ENCODE measurements around the gene CSDE1.

The CSDE1 gene

DNA sequence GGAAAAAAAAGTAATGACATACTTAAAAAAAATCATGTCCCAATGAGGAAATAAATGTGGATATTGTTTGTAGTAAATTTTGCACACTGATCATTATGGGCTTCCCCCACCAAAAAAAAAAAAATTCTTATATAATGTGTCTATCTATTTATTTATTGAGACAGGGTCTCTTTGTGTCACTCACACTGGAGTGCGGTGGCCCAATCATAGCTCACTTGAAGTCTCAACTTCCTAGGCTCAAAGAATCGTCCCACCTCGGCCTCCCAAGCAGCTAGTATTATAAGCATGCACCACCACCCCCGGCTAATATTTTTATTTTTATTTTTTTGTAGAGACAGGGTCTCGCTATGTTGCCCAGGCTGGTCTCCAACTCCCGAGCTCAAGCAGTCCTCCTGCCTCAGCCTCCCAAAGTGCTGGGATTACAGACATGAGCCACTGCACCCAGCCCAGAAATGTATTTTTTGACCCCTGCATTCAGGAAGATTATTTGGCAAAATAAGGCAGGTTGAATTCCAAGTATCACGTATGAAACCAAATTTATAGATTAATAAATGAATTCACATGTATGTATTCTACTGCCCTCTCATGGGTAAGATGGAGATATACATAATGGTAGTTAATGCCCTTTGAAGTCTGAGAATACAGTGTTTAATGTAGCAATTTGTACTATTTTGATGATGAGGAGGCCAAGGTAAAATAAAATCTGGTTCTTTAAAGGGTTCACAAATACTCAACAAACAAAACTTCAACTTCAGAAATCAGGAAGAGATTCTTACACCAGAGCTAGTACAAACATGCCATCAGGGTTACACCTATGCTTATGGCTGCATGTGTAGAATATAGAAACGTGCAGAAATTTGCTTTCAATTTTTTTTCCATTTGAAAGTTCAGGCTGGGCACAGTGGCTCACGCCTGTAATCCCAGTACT is 86.5 kb downstream of the CSDE1 start:
- H3K36me3 ChIP-seq (ENCODE audit: low read depth), result no peaks in the 10 kb centered on the region
- DNase-seq (ENCODE audit: low spot score), result no peak
- no peaks in the 10 kb centered on the region for H3K9me3 ChIP-seq (ENCODE audit: severe bottlenecking)
- H3K4me1 ChIP-seq (ENCODE audit: insufficient read depth, poor library complexity, severe bottlenecking), result peaks cover 9% of the 10 kb centered on the region
- TF ChIP-seq, protein P1, sequence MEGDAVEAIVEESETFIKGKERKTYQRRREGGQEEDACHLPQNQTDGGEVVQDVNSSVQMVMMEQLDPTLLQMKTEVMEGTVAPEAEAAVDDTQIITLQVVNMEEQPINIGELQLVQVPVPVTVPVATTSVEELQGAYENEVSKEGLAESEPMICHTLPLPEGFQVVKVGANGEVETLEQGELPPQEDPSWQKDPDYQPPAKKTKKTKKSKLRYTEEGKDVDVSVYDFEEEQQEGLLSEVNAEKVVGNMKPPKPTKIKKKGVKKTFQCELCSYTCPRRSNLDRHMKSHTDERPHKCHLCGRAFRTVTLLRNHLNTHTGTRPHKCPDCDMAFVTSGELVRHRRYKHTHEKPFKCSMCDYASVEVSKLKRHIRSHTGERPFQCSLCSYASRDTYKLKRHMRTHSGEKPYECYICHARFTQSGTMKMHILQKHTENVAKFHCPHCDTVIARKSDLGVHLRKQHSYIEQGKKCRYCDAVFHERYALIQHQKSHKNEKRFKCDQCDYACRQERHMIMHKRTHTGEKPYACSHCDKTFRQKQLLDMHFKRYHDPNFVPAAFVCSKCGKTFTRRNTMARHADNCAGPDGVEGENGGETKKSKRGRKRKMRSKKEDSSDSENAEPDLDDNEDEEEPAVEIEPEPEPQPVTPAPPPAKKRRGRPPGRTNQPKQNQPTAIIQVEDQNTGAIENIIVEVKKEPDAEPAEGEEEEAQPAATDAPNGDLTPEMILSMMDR (IDR thresholded peaks at IDR 0.05; ENCODE audit: poor library complexity, severe bottlenecking), result peak; percentile 87
- ATAC-seq (ENCODE audit: low read depth), result no peak
- no peaks in the 10 kb centered on the region for H3K27me3 ChIP-seq (ENCODE audit: insufficient read depth, poor library complexity, severe bottlenecking)
- peak overlapping the region; percentile 82 for H3K27ac ChIP-seq (ENCODE audit: poor library complexity, severe bottlenecking)
- H3K4me3 ChIP-seq (ENCODE audit: severe bottlenecking), result peak overlapping the region; percentile 66

DNA sequence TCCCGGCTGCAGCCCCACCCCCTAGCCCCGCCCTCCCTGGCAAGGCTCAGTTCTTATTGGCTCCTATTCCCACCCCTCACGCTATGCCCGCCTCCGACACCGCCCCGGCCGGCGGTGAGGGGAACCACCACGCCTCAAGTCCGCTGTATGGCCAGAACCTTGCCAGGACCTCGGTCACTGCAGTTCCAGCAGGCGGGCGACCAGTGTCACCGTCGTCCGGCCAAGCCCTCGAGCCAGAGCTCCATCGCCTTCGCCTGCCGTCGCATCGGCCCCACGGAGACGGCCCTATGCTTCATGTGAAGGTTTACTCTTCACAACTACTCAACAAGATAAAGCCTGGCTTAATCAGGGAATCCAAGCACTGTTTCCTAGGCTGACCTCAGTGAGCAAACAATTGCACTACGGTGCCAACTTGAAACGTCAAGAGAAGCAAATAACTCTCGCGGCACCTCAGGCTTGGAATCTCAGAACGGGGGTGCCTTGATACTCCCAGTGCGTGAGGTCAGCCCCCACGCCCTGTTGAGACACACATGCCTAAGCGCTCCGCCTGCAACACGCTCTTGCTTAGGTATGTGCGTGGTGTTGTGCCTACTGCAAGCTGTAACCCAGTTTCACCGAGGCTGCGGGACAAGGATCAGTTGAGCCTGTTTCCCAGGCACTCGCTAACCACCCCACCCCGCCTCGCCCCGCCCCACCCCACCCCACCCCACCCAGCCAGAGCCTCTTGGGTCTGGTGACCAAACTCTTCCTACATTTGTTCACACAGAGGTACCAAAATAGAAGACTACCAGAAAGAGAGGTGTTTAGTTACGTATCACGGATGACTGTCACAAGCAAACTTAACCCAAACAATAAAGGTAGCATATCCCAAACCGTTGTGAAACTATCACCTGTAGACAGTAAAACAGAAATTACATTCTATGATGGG is 87.4 kb downstream of the CSDE1 start:
- no peaks in the 10 kb centered on the region for H3K27me3 ChIP-seq (ENCODE audit: insufficient read depth, poor library complexity, severe bottlenecking)
- H3K4me3 ChIP-seq (ENCODE audit: severe bottlenecking), result peak overlapping the region; percentile 66
- TF ChIP-seq, protein P1 (IDR thresholded peaks at IDR 0.05; ENCODE audit: poor library complexity, severe bottlenecking), result no peak
- H3K4me1 ChIP-seq (ENCODE audit: insufficient read depth, poor library complexity, severe bottlenecking), result peaks cover 9% of the 10 kb centered on the region
- ATAC-seq (ENCODE audit: low read depth) (peak; percentile 90), DNase-seq (ENCODE audit: low spot score) (peak; percentile 92)
- H3K36me3 ChIP-seq (ENCODE audit: low read depth), result no peaks in the 10 kb centered on the region
- peak overlapping the region; percentile 82 for H3K27ac ChIP-seq (ENCODE audit: poor library complexity, severe bottlenecking)
- H3K9me3 ChIP-seq (ENCODE audit: severe bottlenecking), result no peaks in the 10 kb centered on the region

DNA sequence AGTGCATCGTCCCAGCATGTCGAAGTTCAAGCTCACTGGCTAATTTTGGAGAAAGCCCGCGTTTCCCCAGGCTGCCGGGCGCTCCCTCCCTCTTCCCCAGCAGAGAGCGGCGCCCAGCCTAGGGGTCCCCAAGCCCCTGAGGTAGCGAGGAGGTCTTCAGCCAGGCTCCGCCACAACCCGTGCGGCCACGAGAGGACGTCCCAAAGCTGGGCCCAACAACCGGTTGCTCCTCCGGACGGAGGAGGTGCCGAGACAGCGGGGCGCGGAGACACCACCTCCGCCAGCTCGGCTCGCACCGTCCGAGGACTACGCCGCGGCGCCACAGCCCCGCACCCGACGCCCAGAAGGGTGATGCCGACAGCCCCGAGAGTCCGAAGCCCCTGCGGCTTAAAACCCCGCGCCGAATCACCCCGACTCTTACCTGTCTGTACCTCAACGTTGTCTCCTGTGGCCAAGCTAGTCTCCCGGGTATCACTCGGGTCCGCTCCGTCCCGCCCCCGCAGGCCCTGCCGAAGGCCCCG is 88.2 kb downstream of the CSDE1 start, which contains the start of gene DENND2C:
DENND2C (minus strand) TSS at position 488 of the 521 bp plus-strand sequence. CDS start 44,065 bp downstream, outside the sequence.
- Histone ChIP-seq H3K4me1 (ENCODE audit: insufficient read depth, poor library complexity, severe bottlenecking) (peaks cover 9% of the 10 kb centered on the region), H3K36me3 (ENCODE audit: low read depth) (no peaks in the 10 kb centered on the region), H3K27me3 (ENCODE audit: insufficient read depth, poor library complexity, severe bottlenecking) (no peaks in the 10 kb centered on the region), H3K9me3 (ENCODE audit: severe bottlenecking) (no peaks in the 10 kb centered on the region), H3K4me3 (ENCODE audit: severe bottlenecking) (peak within 1 kb of the TSS; percentile 66), H3K27ac (ENCODE audit: poor library complexity, severe bottlenecking) (peak within 1 kb of the TSS; percentile 82)
- ATAC-seq (ENCODE audit: low read depth) (peak; percentile 61), DNase-seq (ENCODE audit: low spot score) (no peak)
- TF ChIP-seq, protein P1 (IDR thresholded peaks at IDR 0.05; ENCODE audit: poor library complexity, severe bottlenecking), result no peak

DNA sequence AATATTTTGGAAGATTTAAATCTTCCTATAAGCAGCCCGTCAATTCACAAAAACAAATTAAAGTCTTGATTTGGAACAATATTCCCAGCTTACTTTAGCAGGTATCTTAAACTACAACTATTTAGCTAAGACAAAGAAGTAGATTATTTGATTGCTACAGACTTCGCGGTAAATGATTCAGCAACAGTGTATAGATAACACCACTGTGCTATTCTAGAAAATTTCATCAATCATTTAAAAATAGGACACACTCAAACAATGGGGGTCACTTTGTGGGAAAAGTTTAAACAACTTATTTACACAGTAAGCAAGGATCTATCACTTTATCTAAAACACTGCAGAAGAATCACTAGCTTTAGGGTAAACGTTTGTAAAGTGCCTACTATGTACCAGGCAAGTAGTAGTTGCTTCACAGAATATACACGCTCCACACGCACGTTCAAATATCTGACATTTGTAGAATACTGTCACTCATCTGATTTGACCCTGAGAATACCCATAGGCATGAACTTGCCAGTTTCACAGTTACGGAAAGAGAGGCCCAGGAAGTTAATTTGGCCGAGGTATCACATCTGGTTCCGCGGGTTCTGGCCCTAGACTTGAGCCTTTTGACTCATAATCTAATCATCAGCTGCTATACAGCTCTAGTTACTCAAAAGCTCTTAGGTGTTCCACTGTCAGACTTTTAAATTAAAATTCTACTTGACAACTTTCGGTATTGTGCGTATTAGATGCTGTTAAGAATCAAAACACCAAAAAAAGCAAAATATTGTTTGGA is 88.8 kb downstream of the CSDE1 start:
- no peaks in the 10 kb centered on the region for H3K9me3 ChIP-seq (ENCODE audit: severe bottlenecking)
- peaks cover 9% of the 10 kb centered on the region for H3K4me1 ChIP-seq (ENCODE audit: insufficient read depth, poor library complexity, severe bottlenecking)
- TF ChIP-seq, protein P1 (IDR thresholded peaks at IDR 0.05; ENCODE audit: poor library complexity, severe bottlenecking), result no peak
- no peaks in the 10 kb centered on the region for H3K27me3 ChIP-seq (ENCODE audit: insufficient read depth, poor library complexity, severe bottlenecking)
- H3K36me3 ChIP-seq (ENCODE audit: low read depth), result no peaks in the 10 kb centered on the region
- H3K27ac ChIP-seq (ENCODE audit: poor library complexity, severe bottlenecking), result peak overlapping the region; percentile 82
- peak overlapping the region; percentile 66 for H3K4me3 ChIP-seq (ENCODE audit: severe bottlenecking)
- ATAC-seq (ENCODE audit: low read depth) (peak; percentile 30; the same call in 2 of the 3 replicates), DNase-seq (ENCODE audit: low spot score) (no peak)

All from RWPE2 (cell line).